PC-9 (cell line): ENCODE results near the gene NPFFR1. TPM values are rescaled to one million over a fixed set of nuclear protein-coding genes. Genes with fewer than 3 reads are reported as not detected.

Experiments
- BruUV-seq: library from RNA; stranded (reverse); fragments of 400-500 nt; replicated peaks from 2 replicates; lab custom pipeline; 2021; lab: Mats Ljungman, UMichigan
- CTCF ChIA-PET: fragments of 300-600 bp; sonication (Branson Sonifier 250); formaldehyde crosslinking; loops from one replicate; lab custom pipeline; 2022; ENCODE audit warnings: antibody characterized with exemption; lab: Charles Lee
- POLR2A ChIA-PET: fragments of 300-600 bp; sonication (Branson Sonifier 250); formaldehyde crosslinking; loops from one replicate; lab custom pipeline; 2022; ENCODE audit warnings: antibody characterized with exemption; ENCODE audit not compliant: unreplicated experiment; lab: Charles Lee
- DNase-seq, 2 experiments: peaks; one replicate each; pipeline versions ENCODE4 v3.0.0 to v3.0.0-alpha.2; 2015 to 2022; ENCODE audit warnings: mixed read lengths in 1 of 2
- H2AFZ ChIP-seq: fragments of 200-600 bp; sonication (generic); 2 replicates; pipeline ENCODE4 v1.8.1; 2017; ENCODE audit warnings: antibody characterized with exemption
- H3F3A ChIP-seq: fragments of 200-600 bp; sonication (generic); 2 replicates; pipeline ENCODE4 v1.8.1; 2017; ENCODE audit warnings: antibody characterized with exemption, mild to moderate bottlenecking, low read depth; ENCODE audit not compliant: insufficient read depth
- H3K27ac ChIP-seq: fragments of 200-600 bp; sonication (generic); 2 replicates; pipeline ENCODE4 v1.6.1; 2016; ENCODE audit warnings: mixed run types
- H3K27me3 ChIP-seq: fragments of 200-600 bp; sonication (generic); 2 replicates; pipeline ENCODE4 v1.6.1; 2016; ENCODE audit warnings: low read depth, mixed run types; ENCODE audit not compliant: insufficient read depth
- H3K36me3 ChIP-seq: fragments of 200-600 bp; sonication (generic); 2 replicates; pipeline ENCODE4 v1.6.1; 2016; ENCODE audit warnings: low read depth, mixed run types
- H3K4me1 ChIP-seq: fragments of 200-600 bp; sonication (generic); replicated peaks from 2 replicates; pipeline ENCODE4 v1.6.1; 2016; ENCODE audit warnings: mixed run types; ENCODE audit not compliant: insufficient read depth
- H3K4me2 ChIP-seq: fragments of 200-600 bp; sonication (generic); 2 replicates; pipeline ENCODE4 v1.6.1; 2017; ENCODE audit warnings: mixed run types
- H3K4me3 ChIP-seq: fragments of 200-600 bp; sonication (generic); 2 replicates; pipeline ENCODE4 v1.6.1; 2016; ENCODE audit warnings: mixed run types
- H3K79me2 ChIP-seq: fragments of 200-600 bp; sonication (generic); 2 replicates; pipeline ENCODE4 v1.6.1; 2017; ENCODE audit warnings: low read depth, mixed run types
- H3K9me2 ChIP-seq: fragments of 200-600 bp; sonication (generic); 2 replicates; pipeline ENCODE4 v1.8.1; 2017; ENCODE audit warnings: mild to moderate bottlenecking; ENCODE audit not compliant: insufficient read depth
- H3K9me3 ChIP-seq: fragments of 200-600 bp; sonication (generic); 2 replicates; pipeline ENCODE4 v1.8.1; 2016; ENCODE audit warnings: low read depth; ENCODE audit not compliant: insufficient read depth
- H4K20me1 ChIP-seq: fragments of 200-600 bp; sonication (generic); 2 replicates; pipeline ENCODE4 v1.8.1; 2017; ENCODE audit not compliant: insufficient read depth
- EZH2 ChIP-seq: fragments of 200-600 bp; sonication (generic); IDR thresholded peaks from 2 replicates; pipeline ENCODE4 v1.8.0; 2017; ENCODE audit warnings: antibody characterized with exemption, low read depth
- intact Hi-C: fragments of 100-400 bp; cut with micrococcal nuclease; formaldehyde crosslinking; loops from one replicate; pipeline ENCODE4 v1.10.0; 2022; ENCODE audit not compliant: unreplicated experiment
- total RNA-seq: library from RNA; stranded (reverse); gene quantifications from 2 replicates; pipeline ENCODE4 v1.2.3, GENCODE V29; 2021
- TF ChIP-seq, protein P1 (sequence below): fragments of 200-600 bp; sonication (generic); conservative IDR thresholded peaks from 2 replicates; pipeline ENCODE4 v1.6.1; 2017; ENCODE audit warnings: mixed run types, antibody characterized with exemption, mild to moderate bottlenecking, moderate library complexity

The NPFFR1 gene
- total RNA-seq, 1 experiment from 2014 or later = 0.09 TPM

- Histone ChIP-seq H3K4me2 (no peak overlapping the region), H3K79me2 (no peaks in the 10 kb centered on the region), H3K27ac (no peak overlapping the region), H2AFZ (no peak overlapping the region), H4K20me1 (no peaks in the 10 kb centered on the region), H3F3A (peaks cover 42% of the 10 kb centered on the region), H3K4me3 (no peak overlapping the region), H3K9me3 (no peaks in the 10 kb centered on the region), H3K4me1 (peaks cover 37% of the 10 kb centered on the region), H3K36me3 (no peaks in the 10 kb centered on the region), H3K9me2 (no peaks in the 10 kb centered on the region), H3K27me3 (no peaks in the 10 kb centered on the region)
- TF ChIP-seq EZH2 = no peak
- TF ChIP-seq, protein P1, sequence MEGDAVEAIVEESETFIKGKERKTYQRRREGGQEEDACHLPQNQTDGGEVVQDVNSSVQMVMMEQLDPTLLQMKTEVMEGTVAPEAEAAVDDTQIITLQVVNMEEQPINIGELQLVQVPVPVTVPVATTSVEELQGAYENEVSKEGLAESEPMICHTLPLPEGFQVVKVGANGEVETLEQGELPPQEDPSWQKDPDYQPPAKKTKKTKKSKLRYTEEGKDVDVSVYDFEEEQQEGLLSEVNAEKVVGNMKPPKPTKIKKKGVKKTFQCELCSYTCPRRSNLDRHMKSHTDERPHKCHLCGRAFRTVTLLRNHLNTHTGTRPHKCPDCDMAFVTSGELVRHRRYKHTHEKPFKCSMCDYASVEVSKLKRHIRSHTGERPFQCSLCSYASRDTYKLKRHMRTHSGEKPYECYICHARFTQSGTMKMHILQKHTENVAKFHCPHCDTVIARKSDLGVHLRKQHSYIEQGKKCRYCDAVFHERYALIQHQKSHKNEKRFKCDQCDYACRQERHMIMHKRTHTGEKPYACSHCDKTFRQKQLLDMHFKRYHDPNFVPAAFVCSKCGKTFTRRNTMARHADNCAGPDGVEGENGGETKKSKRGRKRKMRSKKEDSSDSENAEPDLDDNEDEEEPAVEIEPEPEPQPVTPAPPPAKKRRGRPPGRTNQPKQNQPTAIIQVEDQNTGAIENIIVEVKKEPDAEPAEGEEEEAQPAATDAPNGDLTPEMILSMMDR = no peak
- BruUV-seq = no TSS peak
- intact Hi-C loops = no loop called here
- CTCF ChIA-PET = no interaction called here
- POLR2A ChIA-PET = interaction anchor here (0.6 kb wide), 2 partner anchors 73 to 97 kb away, joined by 3 to 4 read pairs; no protein-coding TSS in a partner anchor
- DNase-seq = no peak
Measured at GRCh38 chr10:70328967-70329366, 45.2 kb upstream of the NPFFR1 start.

DNA sequence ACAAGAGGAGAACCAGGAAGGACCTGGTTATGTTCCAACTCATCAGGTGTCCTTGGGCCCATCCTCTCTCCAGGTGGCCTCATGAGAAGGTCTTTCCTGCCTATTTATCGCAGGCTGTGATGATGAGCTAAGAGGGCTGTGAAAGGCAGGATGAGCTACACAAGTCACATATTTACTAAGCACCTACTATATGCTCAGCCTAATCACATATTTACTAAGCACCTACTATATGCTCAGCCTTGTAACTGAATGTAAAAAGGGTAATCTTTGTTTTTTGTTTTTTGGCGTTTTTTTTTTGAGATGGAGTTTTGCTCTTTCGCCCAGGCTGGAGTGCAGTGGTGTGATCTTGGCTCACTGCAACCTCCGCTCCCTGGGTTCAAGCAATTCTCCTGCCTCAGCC is 44.2 kb upstream of the NPFFR1 start:
- no peak for TF ChIP-seq EZH2
- TF ChIP-seq, protein P1 = no peak
- intact Hi-C loops = no loop called here
- Histone ChIP-seq H3K9me2 (no peaks in the 10 kb centered on the region), H3K27me3 (no peaks in the 10 kb centered on the region), H3K4me2 (no peak overlapping the region), H3K27ac (no peak overlapping the region), H3K9me3 (no peaks in the 10 kb centered on the region), H4K20me1 (no peaks in the 10 kb centered on the region), H2AFZ (no peak overlapping the region), H3K4me3 (no peak overlapping the region), H3F3A (peaks cover 37% of the 10 kb centered on the region), H3K36me3 (no peaks in the 10 kb centered on the region), H3K4me1 (peaks cover 30% of the 10 kb centered on the region), H3K79me2 (no peaks in the 10 kb centered on the region)
- ChIA-PET POLR2A (no interaction called here), CTCF (no interaction called here)
- no TSS peak for BruUV-seq
- no peak for DNase-seq

DNA sequence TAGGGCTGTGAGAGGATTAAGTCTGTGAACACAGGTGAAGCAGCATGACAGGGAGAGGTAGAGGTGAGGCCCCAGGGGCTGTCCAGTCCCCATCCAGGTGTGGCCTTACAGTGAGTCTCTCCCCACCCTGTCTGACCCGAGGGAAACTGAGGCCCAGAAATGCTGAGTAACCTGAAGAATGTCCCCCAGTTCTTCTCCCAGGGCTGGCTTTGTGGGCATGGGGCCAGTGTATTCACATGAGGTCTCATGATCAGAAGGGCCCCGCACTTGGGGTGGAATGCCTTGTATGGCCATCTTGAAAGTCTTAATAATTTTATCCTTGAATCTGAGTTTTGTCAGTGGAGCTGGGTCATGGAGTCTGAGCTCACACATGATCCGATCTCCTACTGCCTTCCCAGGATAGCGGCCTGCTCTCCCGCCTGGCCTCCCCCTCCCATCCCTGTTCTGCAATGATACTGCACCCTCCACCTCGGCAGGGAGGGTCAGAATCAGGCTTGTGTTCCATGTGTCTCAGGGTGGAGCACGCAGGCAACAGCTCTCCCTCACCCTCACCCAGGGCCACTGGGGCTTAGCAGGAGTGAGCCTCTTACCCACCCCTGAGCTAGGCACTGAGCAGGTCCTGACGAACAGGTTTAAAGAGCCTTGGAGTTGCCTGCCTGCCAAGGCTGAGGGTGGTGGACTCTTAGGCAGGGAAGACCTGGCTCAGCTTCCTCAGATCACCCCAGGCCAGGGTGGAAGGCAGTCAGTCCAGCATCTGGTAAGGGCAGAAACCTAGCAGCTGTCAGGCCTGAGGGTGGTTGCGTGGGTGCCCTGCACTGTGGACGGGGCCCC is 41.4 kb upstream of the NPFFR1 start:
- Histone ChIP-seq H3K27me3 (no peaks in the 10 kb centered on the region), H3K36me3 (no peaks in the 10 kb centered on the region), H3F3A (peaks cover 12% of the 10 kb centered on the region; the same call in 1 of the 2 replicates), H3K4me1 (peaks cover 10% of the 10 kb centered on the region; the same call in 1 of the 2 replicates), H4K20me1 (no peaks in the 10 kb centered on the region), H3K27ac (no peak overlapping the region), H3K79me2 (no peaks in the 10 kb centered on the region), H3K9me2 (no peaks in the 10 kb centered on the region), H3K9me3 (no peaks in the 10 kb centered on the region), H2AFZ (no peak overlapping the region), H3K4me2 (no peak overlapping the region), H3K4me3 (no peak overlapping the region)
- TF ChIP-seq, protein P1 = no peak
- POLR2A ChIA-PET = no interaction called here
- intact Hi-C loops = no loop called here
- CTCF ChIA-PET = no interaction called here
- no TSS peak for BruUV-seq
- DNase-seq = no peak
